ENCODE data around the gene BEND4.

Gene BEND4

DNA sequence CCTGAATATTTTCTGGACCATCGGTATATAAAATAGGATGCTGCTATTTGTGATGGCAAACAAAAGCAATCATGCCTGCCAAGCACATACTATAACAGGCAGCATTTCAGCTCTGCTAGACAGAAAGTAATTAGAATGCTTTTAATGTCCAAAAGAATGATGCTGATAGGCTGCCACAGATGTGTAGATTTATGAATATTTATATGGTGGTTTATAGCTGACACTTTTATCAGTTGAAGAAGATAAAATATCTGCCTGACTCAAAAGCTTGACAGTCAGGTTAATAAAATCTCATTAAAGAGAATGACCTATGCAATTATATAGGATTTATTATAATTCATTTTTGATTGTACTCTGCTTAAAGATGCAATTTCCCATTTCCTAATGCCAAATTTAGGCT is 4.0 kb downstream of the BEND4 start:
- Histone ChIP-seq H3K27ac (replicated peaks) (no peak overlapping the region), H3K4me3 (replicated peaks; ENCODE audit: insufficient read depth, low read length) (no peak overlapping the region), H3K27me3 (ENCODE audit: insufficient read depth, poor library complexity, severe bottlenecking) (peaks cover 37% of the 10 kb centered on the region)
- no peak for DNase-seq (ENCODE audit: low read depth in 1 of 2, low spot score in 1 of 2)
- TF ChIP-seq POLR2AphosphoS5 (IDR thresholded peaks at IDR 0.05; ENCODE audit: low read depth) (no peak), GABPA (IDR thresholded peaks at IDR 0.05; ENCODE audit: low read depth) (no peak), SPI1 (IDR thresholded peaks at IDR 0.05; ENCODE audit: borderline replicate concordance, low read depth) (no peak)
- TF ChIP-seq, protein P1, sequence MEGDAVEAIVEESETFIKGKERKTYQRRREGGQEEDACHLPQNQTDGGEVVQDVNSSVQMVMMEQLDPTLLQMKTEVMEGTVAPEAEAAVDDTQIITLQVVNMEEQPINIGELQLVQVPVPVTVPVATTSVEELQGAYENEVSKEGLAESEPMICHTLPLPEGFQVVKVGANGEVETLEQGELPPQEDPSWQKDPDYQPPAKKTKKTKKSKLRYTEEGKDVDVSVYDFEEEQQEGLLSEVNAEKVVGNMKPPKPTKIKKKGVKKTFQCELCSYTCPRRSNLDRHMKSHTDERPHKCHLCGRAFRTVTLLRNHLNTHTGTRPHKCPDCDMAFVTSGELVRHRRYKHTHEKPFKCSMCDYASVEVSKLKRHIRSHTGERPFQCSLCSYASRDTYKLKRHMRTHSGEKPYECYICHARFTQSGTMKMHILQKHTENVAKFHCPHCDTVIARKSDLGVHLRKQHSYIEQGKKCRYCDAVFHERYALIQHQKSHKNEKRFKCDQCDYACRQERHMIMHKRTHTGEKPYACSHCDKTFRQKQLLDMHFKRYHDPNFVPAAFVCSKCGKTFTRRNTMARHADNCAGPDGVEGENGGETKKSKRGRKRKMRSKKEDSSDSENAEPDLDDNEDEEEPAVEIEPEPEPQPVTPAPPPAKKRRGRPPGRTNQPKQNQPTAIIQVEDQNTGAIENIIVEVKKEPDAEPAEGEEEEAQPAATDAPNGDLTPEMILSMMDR (IDR thresholded peaks at IDR 0.05; ENCODE audit: insufficient read depth, low read length): no peak
- TF ChIP-seq, protein P2, sequence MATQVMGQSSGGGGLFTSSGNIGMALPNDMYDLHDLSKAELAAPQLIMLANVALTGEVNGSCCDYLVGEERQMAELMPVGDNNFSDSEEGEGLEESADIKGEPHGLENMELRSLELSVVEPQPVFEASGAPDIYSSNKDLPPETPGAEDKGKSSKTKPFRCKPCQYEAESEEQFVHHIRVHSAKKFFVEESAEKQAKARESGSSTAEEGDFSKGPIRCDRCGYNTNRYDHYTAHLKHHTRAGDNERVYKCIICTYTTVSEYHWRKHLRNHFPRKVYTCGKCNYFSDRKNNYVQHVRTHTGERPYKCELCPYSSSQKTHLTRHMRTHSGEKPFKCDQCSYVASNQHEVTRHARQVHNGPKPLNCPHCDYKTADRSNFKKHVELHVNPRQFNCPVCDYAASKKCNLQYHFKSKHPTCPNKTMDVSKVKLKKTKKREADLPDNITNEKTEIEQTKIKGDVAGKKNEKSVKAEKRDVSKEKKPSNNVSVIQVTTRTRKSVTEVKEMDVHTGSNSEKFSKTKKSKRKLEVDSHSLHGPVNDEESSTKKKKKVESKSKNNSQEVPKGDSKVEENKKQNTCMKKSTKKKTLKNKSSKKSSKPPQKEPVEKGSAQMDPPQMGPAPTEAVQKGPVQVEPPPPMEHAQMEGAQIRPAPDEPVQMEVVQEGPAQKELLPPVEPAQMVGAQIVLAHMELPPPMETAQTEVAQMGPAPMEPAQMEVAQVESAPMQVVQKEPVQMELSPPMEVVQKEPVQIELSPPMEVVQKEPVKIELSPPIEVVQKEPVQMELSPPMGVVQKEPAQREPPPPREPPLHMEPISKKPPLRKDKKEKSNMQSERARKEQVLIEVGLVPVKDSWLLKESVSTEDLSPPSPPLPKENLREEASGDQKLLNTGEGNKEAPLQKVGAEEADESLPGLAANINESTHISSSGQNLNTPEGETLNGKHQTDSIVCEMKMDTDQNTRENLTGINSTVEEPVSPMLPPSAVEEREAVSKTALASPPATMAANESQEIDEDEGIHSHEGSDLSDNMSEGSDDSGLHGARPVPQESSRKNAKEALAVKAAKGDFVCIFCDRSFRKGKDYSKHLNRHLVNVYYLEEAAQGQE (IDR thresholded peaks at IDR 0.05; ENCODE audit: insufficient replicate concordance, low read depth): no peak

DNA sequence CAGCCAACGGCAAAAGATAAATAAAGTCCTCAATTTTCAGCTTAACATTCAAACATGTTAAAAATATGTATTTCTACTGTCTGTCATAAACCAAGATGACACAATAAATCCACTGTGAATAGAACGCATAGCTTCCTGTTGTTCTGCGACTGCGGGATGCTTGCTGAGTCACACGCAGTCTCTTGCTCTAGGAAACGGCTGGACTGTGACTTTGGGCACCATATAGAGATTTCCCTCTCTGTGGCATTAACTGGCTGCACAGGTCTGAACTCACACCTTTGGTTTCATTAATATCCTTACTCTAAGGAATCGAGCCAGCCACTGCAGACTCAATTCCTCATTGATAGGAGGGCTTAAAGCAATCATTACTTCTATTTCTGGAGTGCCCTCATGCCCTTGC is 8.4 kb downstream of the BEND4 start:
- TF ChIP-seq, protein P2 (IDR thresholded peaks at IDR 0.05; ENCODE audit: insufficient replicate concordance, low read depth): no peak
- TF ChIP-seq SPI1 (IDR thresholded peaks at IDR 0.05; ENCODE audit: borderline replicate concordance, low read depth) (no peak), GABPA (IDR thresholded peaks at IDR 0.05; ENCODE audit: low read depth) (no peak), POLR2AphosphoS5 (IDR thresholded peaks at IDR 0.05; ENCODE audit: low read depth) (no peak)
- TF ChIP-seq, protein P1 (IDR thresholded peaks at IDR 0.05; ENCODE audit: insufficient read depth, low read length): no peak
- no peak overlapping the region for H3K27ac ChIP-seq (replicated peaks)
- DNase-seq (ENCODE audit: low read depth in 1 of 2, low spot score in 1 of 2): no peak
- H3K4me3 ChIP-seq (replicated peaks; ENCODE audit: insufficient read depth, low read length): no peak overlapping the region
- H3K27me3 ChIP-seq (ENCODE audit: insufficient read depth, poor library complexity, severe bottlenecking): peaks cover 4% of the 10 kb centered on the region

DNA sequence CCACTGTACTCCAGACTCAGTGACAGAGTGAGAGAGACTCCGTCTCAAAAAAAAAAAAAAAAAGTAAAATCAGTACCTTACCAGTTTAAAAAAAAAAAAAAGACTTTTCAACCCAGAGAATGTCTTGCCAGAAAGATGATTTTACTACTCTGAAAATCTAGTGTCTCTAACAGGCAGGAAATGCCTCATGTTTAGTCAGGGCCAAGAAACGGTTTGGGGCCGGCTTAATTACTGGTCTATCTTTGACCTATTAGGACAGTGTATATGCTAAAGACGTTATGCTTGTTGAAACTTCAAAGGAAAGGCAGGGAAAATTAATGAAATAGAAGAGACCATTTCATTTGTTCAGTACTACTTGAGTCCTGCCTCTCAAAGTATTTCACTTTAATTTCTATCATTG is 9.9 kb downstream of the BEND4 start:
- H3K27ac ChIP-seq (replicated peaks): no peak overlapping the region
- no peak for DNase-seq (ENCODE audit: low read depth in 1 of 2, low spot score in 1 of 2)
- no peak overlapping the region for H3K4me3 ChIP-seq (replicated peaks; ENCODE audit: insufficient read depth, low read length)
- peaks cover 2% of the 10 kb centered on the region for H3K27me3 ChIP-seq (ENCODE audit: insufficient read depth, poor library complexity, severe bottlenecking)
- TF ChIP-seq, protein P1 (IDR thresholded peaks at IDR 0.05; ENCODE audit: insufficient read depth, low read length): no peak
- TF ChIP-seq, protein P2 (IDR thresholded peaks at IDR 0.05; ENCODE audit: insufficient replicate concordance, low read depth): no peak
- no peak for TF ChIP-seq SPI1 (IDR thresholded peaks at IDR 0.05; ENCODE audit: borderline replicate concordance, low read depth)
- no peak for TF ChIP-seq GABPA (IDR thresholded peaks at IDR 0.05; ENCODE audit: low read depth)
- no peak for TF ChIP-seq POLR2AphosphoS5 (IDR thresholded peaks at IDR 0.05; ENCODE audit: low read depth)
